Fibroblast of the conjunctiva (primary cell): ENCODE measurements around the gene RXRG.

ENCODE experiments used
- DNase-seq: peaks from one replicate; pipeline ENCODE4 v3.0.0-alpha.2; 2010; ENCODE audit warnings: low read depth

Gene RXRG

GRCh38 chr1:165369255-165369848 is 75.6 kb downstream of the RXRG start:
- DNase-seq, result peak; percentile 26

GRCh38 chr1:165367375-165367993 is 77.4 kb downstream of the RXRG start:
- peak; percentile 72 for DNase-seq

GRCh38 chr1:165365341-165365740 is 79.6 kb downstream of the RXRG start:
- DNase-seq, result peak; percentile 23

GRCh38 chr1:165364568-165365133 is 80.3 kb downstream of the RXRG start:
- DNase-seq, result peak; percentile 72

GRCh38 chr1:165356876-165357275 is 88.0 kb downstream of the RXRG start:
- DNase-seq, result no peak

- no peak for DNase-seq
These were observed 88.7 kb downstream of the RXRG start, which contains the start of gene LMX1A for GRCh38 chr1:165355977-165356811. TSS of gene LMX1A (minus strand) at chr1:165356715. CDS start at chr1:165355559, 1,156 bp downstream.

- no peak for DNase-seq
These were observed 89.6 kb downstream of the RXRG start for GRCh38 chr1:165355139-165355976.

- no peak for DNase-seq
These were observed 90.2 kb downstream of the RXRG start for GRCh38 chr1:165354739-165355138.

GRCh38 chr1:165353731-165354671 is 90.9 kb downstream of the RXRG start:
- DNase-seq, result no peak

- no peak for DNase-seq
These were observed 92.3 kb downstream of the RXRG start for GRCh38 chr1:165352442-165353293.

- no peak for DNase-seq
These were observed 93.0 kb downstream of the RXRG start for GRCh38 chr1:165351863-165352441.
